Measurements from ENCODE around the gene SEZ6L2. TPM values are rescaled to one million over a fixed set of nuclear protein-coding genes. Genes with fewer than 3 reads are reported as not detected.

SEZ6L2 gene
- total and polyA plus RNA-seq, 2 of the 8 experiments (the other 6 are each of a cell fraction or from before 2014, with no cell fraction given): 43.5 to 47.7 TPM

DNA sequence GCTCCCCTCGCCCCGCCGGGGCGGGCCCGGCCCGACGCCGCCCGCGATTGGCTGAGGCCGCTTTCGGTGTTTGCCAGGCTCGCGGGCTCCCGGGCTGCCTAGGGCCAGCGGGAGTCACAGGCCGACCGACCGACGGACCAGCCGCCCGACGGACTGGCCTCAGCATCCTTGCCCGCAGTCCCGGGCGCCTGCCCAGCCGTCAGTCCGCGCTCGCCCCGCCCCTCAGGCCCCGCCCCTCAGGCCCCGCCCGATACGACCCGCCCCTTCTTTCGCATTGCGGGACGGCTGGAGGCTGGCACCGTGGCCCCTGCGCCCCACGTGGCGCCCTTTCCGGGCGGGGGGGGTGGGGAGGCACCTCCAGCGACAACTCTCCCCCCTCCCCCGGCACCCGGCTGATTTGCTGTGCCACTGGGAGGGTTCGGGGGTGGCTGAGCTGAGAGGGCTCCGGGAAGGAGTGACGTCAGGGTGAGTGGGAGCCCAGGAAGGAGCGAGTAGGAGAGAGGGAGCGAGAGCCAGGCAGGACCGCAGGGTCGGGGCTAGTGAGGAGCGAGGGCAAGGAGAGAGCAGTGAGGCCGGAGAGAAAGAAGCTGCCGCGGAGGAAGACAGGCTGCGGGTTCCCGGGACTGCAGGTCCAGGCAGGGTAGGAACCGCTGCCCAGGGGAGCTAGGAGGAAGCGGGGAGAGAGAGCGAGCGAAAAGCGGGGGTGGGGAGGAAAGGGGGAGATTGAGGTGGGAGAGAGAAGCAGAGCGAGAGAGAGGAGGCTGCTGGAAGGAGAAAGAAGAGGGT, 945 bp upstream of the SEZ6L2 start, which contains the start of gene ASPHD1 (continued):
- TF ChIP-seq, protein P1, sequence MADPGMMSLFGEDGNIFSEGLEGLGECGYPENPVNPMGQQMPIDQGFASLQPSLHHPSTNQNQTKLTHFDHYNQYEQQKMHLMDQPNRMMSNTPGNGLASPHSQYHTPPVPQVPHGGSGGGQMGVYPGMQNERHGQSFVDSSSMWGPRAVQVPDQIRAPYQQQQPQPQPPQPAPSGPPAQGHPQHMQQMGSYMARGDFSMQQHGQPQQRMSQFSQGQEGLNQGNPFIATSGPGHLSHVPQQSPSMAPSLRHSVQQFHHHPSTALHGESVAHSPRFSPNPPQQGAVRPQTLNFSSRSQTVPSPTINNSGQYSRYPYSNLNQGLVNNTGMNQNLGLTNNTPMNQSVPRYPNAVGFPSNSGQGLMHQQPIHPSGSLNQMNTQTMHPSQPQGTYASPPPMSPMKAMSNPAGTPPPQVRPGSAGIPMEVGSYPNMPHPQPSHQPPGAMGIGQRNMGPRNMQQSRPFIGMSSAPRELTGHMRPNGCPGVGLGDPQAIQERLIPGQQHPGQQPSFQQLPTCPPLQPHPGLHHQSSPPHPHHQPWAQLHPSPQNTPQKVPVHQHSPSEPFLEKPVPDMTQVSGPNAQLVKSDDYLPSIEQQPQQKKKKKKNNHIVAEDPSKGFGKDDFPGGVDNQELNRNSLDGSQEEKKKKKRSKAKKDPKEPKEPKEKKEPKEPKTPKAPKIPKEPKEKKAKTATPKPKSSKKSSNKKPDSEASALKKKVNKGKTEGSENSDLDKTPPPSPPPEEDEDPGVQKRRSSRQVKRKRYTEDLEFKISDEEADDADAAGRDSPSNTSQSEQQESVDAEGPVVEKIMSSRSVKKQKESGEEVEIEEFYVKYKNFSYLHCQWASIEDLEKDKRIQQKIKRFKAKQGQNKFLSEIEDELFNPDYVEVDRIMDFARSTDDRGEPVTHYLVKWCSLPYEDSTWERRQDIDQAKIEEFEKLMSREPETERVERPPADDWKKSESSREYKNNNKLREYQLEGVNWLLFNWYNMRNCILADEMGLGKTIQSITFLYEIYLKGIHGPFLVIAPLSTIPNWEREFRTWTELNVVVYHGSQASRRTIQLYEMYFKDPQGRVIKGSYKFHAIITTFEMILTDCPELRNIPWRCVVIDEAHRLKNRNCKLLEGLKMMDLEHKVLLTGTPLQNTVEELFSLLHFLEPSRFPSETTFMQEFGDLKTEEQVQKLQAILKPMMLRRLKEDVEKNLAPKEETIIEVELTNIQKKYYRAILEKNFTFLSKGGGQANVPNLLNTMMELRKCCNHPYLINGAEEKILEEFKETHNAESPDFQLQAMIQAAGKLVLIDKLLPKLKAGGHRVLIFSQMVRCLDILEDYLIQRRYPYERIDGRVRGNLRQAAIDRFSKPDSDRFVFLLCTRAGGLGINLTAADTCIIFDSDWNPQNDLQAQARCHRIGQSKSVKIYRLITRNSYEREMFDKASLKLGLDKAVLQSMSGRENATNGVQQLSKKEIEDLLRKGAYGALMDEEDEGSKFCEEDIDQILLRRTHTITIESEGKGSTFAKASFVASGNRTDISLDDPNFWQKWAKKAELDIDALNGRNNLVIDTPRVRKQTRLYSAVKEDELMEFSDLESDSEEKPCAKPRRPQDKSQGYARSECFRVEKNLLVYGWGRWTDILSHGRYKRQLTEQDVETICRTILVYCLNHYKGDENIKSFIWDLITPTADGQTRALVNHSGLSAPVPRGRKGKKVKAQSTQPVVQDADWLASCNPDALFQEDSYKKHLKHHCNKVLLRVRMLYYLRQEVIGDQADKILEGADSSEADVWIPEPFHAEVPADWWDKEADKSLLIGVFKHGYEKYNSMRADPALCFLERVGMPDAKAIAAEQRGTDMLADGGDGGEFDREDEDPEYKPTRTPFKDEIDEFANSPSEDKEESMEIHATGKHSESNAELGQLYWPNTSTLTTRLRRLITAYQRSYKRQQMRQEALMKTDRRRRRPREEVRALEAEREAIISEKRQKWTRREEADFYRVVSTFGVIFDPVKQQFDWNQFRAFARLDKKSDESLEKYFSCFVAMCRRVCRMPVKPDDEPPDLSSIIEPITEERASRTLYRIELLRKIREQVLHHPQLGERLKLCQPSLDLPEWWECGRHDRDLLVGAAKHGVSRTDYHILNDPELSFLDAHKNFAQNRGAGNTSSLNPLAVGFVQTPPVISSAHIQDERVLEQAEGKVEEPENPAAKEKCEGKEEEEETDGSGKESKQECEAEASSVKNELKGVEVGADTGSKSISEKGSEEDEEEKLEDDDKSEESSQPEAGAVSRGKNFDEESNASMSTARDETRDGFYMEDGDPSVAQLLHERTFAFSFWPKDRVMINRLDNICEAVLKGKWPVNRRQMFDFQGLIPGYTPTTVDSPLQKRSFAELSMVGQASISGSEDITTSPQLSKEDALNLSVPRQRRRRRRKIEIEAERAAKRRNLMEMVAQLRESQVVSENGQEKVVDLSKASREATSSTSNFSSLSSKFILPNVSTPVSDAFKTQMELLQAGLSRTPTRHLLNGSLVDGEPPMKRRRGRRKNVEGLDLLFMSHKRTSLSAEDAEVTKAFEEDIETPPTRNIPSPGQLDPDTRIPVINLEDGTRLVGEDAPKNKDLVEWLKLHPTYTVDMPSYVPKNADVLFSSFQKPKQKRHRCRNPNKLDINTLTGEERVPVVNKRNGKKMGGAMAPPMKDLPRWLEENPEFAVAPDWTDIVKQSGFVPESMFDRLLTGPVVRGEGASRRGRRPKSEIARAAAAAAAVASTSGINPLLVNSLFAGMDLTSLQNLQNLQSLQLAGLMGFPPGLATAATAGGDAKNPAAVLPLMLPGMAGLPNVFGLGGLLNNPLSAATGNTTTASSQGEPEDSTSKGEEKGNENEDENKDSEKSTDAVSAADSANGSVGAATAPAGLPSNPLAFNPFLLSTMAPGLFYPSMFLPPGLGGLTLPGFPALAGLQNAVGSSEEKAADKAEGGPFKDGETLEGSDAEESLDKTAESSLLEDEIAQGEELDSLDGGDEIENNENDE (IDR thresholded peaks at IDR 0.05; ENCODE audit: insufficient replicate concordance, low read length): no peak
- TF ChIP-seq JUND (IDR thresholded peaks at IDR 0.05; ENCODE audit: low read length) (peak; percentile 60), FOSL1 (IDR thresholded peaks at IDR 0.05; ENCODE audit: insufficient read depth, low read depth, low read length) (no peak), SIRT6 (IDR thresholded peaks at IDR 0.05; ENCODE audit: low read length) (no peak), BCL11A (IDR thresholded peaks at IDR 0.05; ENCODE audit: low read depth in 2 of 2, low read length in 2 of 2) (no peak), JUN (IDR thresholded peaks at IDR 0.05; ENCODE audit: low read depth, low read length) (no peak), NRF1 (IDR thresholded peaks at IDR 0.05; ENCODE audit: low read depth, low read length) (no peak), CHD1 (IDR thresholded peaks at IDR 0.05; ENCODE audit: low read depth, low read length) (no peak), GABPA (IDR thresholded peaks at IDR 0.05; ENCODE audit: borderline replicate concordance, insufficient read depth, low read length) (no peak)
